Esophagus muscularis mucosa (tissue), 4 donors: ENCODE results near the gene GPC5. TPM values are rescaled to one million over a fixed set of nuclear protein-coding genes. Genes with fewer than 3 reads are reported as not detected.
A peak's percentile ranks its signal among the peaks of the same experiment; 100 is the strongest.
"Not testable (repeated sequence)": the region's sequence is repeated elsewhere in the genome, so short reads cannot be mapped to it uniquely, and the experiment has no call there.

Experiments
- DNase-seq: peaks from one replicate; pipeline ENCODE4 v3.0.0-alpha.2; 2017; ENCODE audit errors: extremely low spot score
- H3K27ac ChIP-seq, 4 donors: fragments of 200-600 bp; sonication (generic); replicated peaks in 1 of 4; 1 replicate in 3 of 4; 2 replicates in 1 of 4; pipeline ENCODE4 v1.5.1; 2016 to 2019; ENCODE audit warnings: mild to moderate bottlenecking in 1 of 4
- H3K27me3 ChIP-seq, 4 donors: fragments of 200-600 bp; sonication (generic); one replicate each; pipeline versions ENCODE4 v1.5.1 to v1.6.0; 2016 to 2019
- H3K36me3 ChIP-seq, 4 donors: fragments of 200-600 bp; sonication (generic); one replicate each; pipeline ENCODE4 v1.5.1; 2016 to 2019
- H3K4me1 ChIP-seq, 4 donors: fragments of 200-600 bp; sonication (generic); one replicate each; pipeline ENCODE4 v1.5.1; 2016 to 2019
- H3K4me3 ChIP-seq, 4 donors: fragments of 200-600 bp; sonication (generic); 1 replicate in 2 of 4; 2 replicates in 2 of 4; pipeline ENCODE4 v1.5.1; 2016 to 2019; ENCODE audit warnings: mild to moderate bottlenecking in 4 of 4, moderate library complexity in 1 of 4
- H3K9me3 ChIP-seq, 4 donors: fragments of 200-600 bp; sonication (generic); 1 replicate in 3 of 4; 2 replicates in 1 of 4; pipeline ENCODE4 v1.5.1; 2016 to 2019
- CTCF ChIP-seq, 3 experiments: fragments of 200-600 bp in 2 of 3; fragments of 450-650 bp in 1 of 3; sonication (generic) in 2 of 3; IDR thresholded peaks; one replicate each; pipeline ENCODE4 v1.5.1; 2017 to 2019; ENCODE audit warnings: antibody characterized with exemption in 3 of 3, mild to moderate bottlenecking in 2 of 3, moderate library complexity in 1 of 3
- EP300 ChIP-seq: sonication (generic); formaldehyde crosslinking; IDR thresholded peaks from one replicate; pipeline ENCODE4 v1.6.1; 2017; ENCODE audit warnings: antibody characterized with exemption
- POLR2A ChIP-seq: fragments of 450-650 bp; IDR thresholded peaks from one replicate; pipeline ENCODE4 v1.6.1; 2017; ENCODE audit warnings: antibody characterized with exemption, moderate library complexity, mild to moderate bottlenecking, low read depth
- POLR2AphosphoS5 ChIP-seq, 2 donors: sonication (generic); formaldehyde crosslinking; IDR thresholded peaks; one replicate each; pipeline ENCODE4 v1.6.1; 2017; ENCODE audit warnings: antibody characterized with exemption in 2 of 2
- WGBS: methylation state at CpG from one replicate; pipeline ENCODE4 v1.1.5; 2018; 5-methylcytosine and 5-hydroxymethylcytosine counted together
- intact Hi-C: fragments of 100-400 bp; cut with DNase I; formaldehyde crosslinking; loops from one replicate; pipeline ENCODE4 v1.15.1; 2023
- total RNA-seq, 4 donors: library from RNA; depleted of rRNA; stranded (reverse); fragments of >200 nt; gene quantifications; one replicate each; pipeline versions ENCODE4 v1.1.0 to v1.2.1, GENCODE V29; 2016

Gene GPC5
- total RNA-seq, 4 donors from 2014 or later, result 0.13 to 0.42 (median 0.33) TPM; not detected in 1

- Histone ChIP-seq H3K9me3 (no peaks in the 10 kb centered on the region), H3K27me3 (no peaks in the 10 kb centered on the region), H3K4me3 (no peak overlapping the region), H3K27ac (no peak overlapping the region), H3K36me3 (no peaks in the 10 kb centered on the region), H3K4me1 (no peaks in the 10 kb centered on the region)
- intact Hi-C loops, result no loop called here
- TF ChIP-seq EP300, result no peak
- no peak for TF ChIP-seq POLR2AphosphoS5 (IDR thresholded peaks at IDR 0.05)
- no peak for TF ChIP-seq POLR2A
- TF ChIP-seq CTCF (IDR thresholded peaks at IDR 0.05), result no peak
- 62% methylated on average over 5 of the region's 5 CpGs for WGBS
- DNase-seq, result no peak
Observed at GRCh38 chr13:92682832-92683517, 1284.6 kb downstream of the GPC5 start.

GRCh38 chr13:92694047-92694446 lies 1295.6 kb downstream of the GPC5 start:
- no peaks in the 10 kb centered on the region for H3K4me1 ChIP-seq
- H3K9me3 ChIP-seq, result peaks cover 0 to 4% (median 0%) of the 10 kb centered on the region in 4 donors
- TF ChIP-seq POLR2A, result no peak
- TF ChIP-seq POLR2AphosphoS5 (IDR thresholded peaks at IDR 0.05), result no peak
- TF ChIP-seq CTCF (IDR thresholded peaks at IDR 0.05), result no peak
- no peak for TF ChIP-seq EP300

GRCh38 chr13:92695827-92696226 lies 1297.4 kb downstream of the GPC5 start:
- H3K27ac ChIP-seq, intact Hi-C loops, DNase-seq, H3K9me3 ChIP-seq, H3K27me3 ChIP-seq, H3K4me3 ChIP-seq, H3K4me1 ChIP-seq, H3K36me3 ChIP-seq: not testable (repeated sequence)
- WGBS, result 85% methylated on average over 4 of the region's 4 CpGs

More at GRCh38 chr13:92694047-92694446, 1295.6 kb downstream of the GPC5 start:
- Histone ChIP-seq H3K27ac (no peak overlapping the region), H3K27me3 (no peaks in the 10 kb centered on the region), H3K4me3 (no peak overlapping the region), H3K36me3 (no peaks in the 10 kb centered on the region)
- no peak for DNase-seq
- intact Hi-C loops, result no loop called here

- Histone ChIP-seq H3K9me3 (no peaks in the 10 kb centered on the region), H3K27ac (no peak overlapping the region), H3K4me1 (no peaks in the 10 kb centered on the region), H3K27me3 (no peaks in the 10 kb centered on the region), H3K4me3 (no peak overlapping the region), H3K36me3 (no peaks in the 10 kb centered on the region)
- no peak for DNase-seq
- intact Hi-C loops, result no loop called here
- TF ChIP-seq POLR2A (no peak), CTCF (IDR thresholded peaks at IDR 0.05) (peak in 2 of 3 experiments; percentile 10 to 15)
- WGBS, result 38% methylated on average over 6 of the region's 6 CpGs
Observed at GRCh38 chr13:92716749-92717148, 1318.3 kb downstream of the GPC5 start.

GRCh38 chr13:92717857-92718256 lies 1319.4 kb downstream of the GPC5 start:
- H3K4me1 ChIP-seq, result no peaks in the 10 kb centered on the region
- H3K4me3 ChIP-seq, result no peak overlapping the region
- DNase-seq, result no peak
- intact Hi-C loops, result no loop called here
- WGBS, result 90% methylated on average over 2 of the region's 2 CpGs
- no peak for TF ChIP-seq POLR2A
- no peak for TF ChIP-seq EP300
- no peaks in the 10 kb centered on the region for H3K9me3 ChIP-seq
- no peaks in the 10 kb centered on the region for H3K36me3 ChIP-seq
- no peak overlapping the region for H3K27ac ChIP-seq
- H3K27me3 ChIP-seq, result no peaks in the 10 kb centered on the region

- TF ChIP-seq EP300, result no peak
- TF ChIP-seq CTCF (IDR thresholded peaks at IDR 0.05), result no peak
- TF ChIP-seq POLR2AphosphoS5 (IDR thresholded peaks at IDR 0.05), result no peak
- no peak for TF ChIP-seq POLR2A
- intact Hi-C loops, result no loop called here
- no peaks in the 10 kb centered on the region for H3K4me1 ChIP-seq
Observed at GRCh38 chr13:92719868-92720267, 1321.4 kb downstream of the GPC5 start.

More at GRCh38 chr13:92719868-92720267, 1321.4 kb downstream of the GPC5 start:
- Histone ChIP-seq H3K27ac (no peak overlapping the region), H3K27me3 (no peaks in the 10 kb centered on the region), H3K4me3 (no peak overlapping the region), H3K36me3 (no peaks in the 10 kb centered on the region), H3K9me3 (peaks cover 0 to 5% (median 0%) of the 10 kb centered on the region in 4 donors)
- no peak for DNase-seq
